ENCODE measurements around the gene KMT2D.

Gene KMT2D

DNA sequence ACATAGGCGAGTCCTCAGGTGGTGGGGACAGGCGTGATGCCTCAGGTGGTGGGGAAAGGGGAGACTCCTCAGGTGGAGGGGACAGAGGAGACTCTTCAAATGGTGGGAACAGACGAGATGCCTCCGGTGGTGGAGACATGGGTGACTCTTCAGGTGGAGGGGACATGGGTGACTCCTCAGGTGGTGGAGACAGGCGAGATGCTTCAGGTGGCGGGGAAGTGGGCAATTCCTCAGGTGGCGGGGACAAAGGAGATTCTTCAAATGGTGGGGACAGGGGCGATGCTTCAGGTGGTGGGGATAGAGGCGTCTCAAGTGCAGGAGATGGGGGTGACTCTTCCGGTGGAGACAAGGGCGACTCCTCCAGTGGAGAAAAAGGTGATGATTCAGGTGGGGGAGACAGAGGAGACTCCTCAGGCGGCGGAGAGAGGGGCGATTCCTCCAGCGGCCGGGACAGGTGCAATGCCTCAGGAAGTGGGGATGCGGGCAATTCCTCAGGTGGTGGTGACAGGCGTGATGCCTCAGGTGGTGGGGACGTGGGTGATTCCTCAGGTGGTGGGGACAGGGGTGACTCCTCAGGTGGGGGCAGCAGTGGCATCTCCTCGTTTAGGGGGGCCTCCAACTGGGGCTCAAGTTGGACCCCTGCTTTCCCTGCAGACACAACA, 8.7 kb downstream of the KMT2D start:
- DNase-seq (ENCODE audit: low spot score), result no peak

DNA sequence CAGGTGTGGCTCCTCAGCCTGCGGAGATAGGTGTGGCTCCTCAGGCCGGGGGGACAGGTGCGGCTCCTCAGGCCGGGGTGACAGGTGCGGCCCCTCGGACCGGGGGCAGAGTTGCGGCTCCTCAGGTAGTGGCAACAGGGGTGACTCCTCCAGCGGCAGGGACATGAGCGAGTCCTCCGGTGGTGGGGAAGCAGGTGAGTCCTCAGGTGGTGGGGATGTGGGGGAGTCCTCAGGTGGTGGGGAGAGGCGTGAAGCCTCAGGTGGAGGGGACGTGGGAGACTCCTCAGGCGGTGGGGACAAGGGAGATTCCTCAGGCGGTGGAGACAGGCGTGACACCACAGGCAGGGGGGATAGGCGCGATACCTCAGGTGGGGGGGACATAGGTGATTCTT, 9.2 kb downstream of the KMT2D start:
- DNase-seq (ENCODE audit: low spot score), result no peak

DNA sequence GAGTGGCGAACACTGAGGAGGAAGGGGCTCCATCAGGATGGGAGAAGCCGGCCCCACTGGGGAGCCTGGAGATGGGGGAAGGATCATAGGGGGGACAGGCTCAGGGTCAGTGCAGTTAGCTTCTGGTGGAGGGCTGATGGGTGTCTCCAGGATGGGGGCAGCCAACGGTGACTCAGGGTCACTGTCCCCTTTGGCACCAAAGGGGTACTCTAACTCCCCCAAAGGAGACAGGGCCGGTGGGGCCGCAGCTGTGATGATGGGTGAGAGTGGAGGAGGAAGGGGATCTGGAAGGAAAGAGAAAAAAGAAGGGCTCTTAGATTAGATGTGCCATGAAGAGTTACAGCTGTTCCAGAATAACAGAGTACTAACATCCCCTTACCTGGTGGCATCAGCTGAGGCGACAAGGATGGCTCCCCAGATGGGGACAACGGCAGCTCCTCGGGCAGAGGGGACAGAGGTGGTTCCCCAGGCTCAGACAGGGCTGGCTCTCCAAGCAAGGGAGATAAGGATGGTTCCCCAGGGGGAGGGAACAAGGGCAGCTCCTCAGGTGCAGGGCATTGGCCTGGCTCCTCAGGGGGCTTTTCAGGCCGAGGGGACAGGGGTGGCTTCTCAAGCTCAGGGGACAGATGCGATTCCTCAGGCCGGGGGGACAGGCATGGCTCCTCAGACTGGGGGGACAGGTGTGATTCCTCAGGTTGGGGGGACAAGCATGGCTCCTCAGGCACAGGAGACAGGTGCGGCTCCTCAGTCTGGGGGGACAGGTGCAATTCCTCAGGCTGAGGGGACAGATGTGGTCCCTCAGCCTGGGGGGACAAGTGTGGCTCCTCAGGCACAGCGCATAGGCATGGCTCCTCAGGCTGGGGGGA, 9.9 kb downstream of the KMT2D start:
- DNase-seq (ENCODE audit: low spot score), result no peak

DNA sequence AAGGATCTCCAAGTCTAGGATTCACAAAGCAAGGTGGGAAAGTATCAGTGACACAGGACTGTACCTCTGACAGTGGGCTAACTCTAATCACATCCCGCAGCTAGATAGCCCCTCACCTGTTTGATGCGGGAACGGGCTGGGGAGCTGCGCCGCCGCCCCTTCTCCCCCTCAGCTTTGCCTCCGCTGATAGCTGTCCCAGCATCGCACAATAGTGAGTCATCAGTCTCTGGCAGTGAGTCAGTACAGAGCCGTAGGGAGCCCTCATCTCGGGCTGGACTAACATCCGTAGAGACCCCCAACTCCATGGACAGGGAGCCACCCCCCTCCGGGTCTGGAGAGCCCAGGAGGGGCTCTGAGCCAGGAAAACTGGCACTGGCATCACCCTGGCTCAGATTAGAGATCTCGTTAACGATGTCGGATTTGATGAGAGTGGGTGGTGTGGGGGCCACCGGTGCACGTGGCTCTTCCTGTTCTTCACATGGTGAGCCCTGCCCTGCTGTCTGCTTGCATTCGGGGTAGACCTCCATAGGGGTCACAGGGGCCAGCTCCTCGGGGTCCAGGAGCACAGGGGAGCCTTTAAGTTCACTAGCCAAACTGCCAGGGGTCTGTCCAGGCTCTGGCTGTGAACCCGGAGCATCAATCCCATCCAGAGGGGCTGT, 10.9 kb downstream of the KMT2D start:
- DNase-seq (ENCODE audit: low spot score), result no peak

DNA sequence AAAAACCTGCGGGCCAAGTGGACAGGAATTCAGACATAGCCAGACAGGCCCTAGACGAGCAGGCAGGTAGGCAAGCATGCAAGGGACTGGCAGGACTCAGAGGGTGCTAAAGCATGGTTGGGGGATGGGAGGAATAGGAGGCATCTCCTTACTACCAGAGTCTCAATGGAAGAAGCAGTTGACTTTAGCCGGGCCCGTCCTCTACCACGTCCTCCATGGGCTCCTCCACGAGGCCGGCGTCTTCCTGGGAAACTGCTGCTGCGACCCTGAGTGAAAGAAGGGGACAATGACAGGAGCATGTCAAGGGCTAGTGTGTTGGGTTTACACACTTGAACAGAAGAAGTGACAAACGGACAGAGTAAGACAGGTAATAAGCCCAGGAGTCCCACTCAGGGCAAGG, 11.6 kb downstream of the KMT2D start:
- DNase-seq (ENCODE audit: low spot score), result no peak

DNA sequence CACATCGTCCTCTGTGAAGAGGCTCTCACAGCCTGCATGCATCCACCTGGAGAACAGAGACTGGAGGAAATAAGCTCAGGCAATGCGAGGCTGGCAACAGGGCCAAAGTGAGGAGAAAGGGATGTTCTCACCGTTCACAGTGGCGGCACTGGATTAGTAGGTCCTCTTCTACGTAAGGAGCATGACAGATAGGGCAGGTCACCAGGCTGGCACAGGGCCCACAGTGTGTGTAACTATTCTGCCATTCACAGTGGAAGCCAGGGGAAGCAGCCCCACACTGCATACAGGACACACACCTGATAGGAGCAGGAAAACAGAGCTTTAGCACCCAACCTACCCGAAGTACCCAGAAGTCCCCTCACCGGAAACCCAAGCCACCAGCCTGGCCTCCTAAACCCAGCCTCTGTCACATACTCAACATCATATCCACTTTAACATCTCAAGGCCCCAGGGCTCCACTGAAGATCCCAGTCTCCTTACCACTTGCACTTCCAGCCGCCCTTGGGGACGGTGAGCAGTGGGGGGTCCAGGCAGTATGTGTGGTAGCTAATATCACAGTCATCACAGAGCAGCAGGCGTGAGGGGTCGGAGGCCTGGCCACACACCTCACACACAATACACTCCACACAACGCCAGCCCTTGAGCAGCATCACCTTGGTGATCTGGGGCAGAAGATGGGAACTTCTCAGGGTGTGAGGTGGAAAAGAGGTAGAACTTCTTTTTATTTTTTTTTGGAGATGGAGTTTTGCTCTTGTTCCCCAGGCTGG, 14.3 kb downstream of the KMT2D start:
- no peak for DNase-seq (ENCODE audit: low spot score)

DNA sequence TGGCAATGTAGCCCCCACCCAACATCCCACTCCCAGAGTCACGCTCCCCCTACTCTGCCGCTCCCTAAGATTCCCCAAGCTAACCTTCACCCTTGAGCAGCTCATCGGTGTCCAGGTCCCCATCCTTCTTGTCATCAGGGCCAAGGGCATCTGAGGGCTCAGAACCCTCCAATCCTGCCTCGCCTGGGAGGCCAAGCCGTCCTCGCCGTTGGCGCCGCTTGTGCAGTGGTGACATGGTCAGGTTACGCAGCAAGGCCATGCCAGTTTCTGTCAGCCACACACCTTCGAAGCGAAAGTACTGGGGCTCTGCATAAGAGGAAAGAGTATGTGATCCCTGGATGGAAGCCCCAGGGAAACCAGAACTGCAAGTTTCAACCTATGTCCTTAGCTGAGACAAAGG, 15.9 kb downstream of the KMT2D start:
- no peak for DNase-seq (ENCODE audit: low spot score)

DNA sequence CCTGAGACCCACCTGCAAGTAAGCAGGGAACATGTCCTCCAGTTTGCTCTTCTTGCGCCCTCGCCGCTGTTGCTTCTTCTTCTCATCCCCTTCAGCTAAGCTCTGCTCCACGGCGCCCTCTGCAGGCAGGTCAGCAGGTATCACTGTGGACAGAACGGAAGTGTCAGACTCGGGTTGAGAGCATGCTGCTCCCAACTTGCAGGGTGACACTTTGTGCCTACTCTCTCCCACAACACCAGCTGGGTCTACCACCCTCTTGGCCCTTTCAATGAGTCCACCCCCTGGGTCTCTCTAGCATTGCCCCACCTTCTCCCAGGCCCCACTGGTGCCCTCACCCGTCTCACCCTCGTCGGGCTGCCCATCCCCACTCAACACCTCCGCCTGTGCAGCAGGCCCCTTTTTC, 16.7 kb downstream of the KMT2D start:
- no peak for DNase-seq (ENCODE audit: low spot score)

DNA sequence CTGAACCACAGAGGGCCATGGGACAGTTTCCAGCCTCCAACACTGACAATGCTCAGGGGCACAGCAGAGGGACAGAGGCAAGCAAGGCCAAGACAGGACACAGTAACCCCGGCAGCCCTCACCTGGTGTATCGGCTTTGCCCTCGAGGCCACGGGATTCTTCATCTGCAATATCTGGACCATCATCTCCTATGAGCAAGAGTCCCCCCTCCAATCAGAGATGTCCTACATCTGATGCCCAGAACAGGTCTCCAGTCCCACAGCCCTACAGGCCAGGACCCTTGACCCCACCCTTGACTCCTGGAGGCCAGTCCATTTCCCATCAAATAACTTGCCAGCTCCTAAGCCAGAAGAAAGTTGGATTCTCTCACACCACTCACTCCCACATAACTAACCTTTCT, 17.4 kb downstream of the KMT2D start:
- no peak for DNase-seq (ENCODE audit: low spot score)

DNA sequence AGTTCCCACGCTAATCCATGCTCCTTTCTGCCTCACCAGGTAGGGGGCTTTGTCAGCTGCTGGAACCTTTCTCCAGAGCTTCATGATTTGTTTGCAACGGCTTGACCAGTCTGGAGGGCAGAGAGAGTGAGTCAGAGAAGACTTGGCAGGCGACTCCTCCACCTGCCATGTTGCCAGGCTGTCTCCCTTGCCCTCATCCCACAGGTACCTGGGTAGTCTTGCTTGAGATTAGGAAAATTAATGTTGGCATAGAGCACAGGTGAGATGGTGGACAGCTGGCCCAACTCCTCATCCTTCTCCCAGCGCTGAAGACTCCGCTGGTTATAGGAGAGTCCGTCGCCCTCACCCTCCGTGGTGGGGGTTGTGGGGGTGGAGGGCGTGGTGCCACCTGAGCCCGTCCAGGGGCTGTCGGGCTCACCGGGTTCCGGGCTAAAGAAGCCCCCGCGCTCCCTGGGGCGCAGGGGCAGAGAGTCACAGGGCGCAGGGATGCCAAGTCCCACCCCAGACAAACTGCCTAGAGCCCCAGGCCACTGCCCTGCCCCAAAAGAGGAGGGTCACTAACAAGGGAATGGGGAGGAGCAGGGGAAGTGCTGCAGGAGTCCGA, 18.6 kb downstream of the KMT2D start:
- DNase-seq (ENCODE audit: low spot score), result no peak

DNA sequence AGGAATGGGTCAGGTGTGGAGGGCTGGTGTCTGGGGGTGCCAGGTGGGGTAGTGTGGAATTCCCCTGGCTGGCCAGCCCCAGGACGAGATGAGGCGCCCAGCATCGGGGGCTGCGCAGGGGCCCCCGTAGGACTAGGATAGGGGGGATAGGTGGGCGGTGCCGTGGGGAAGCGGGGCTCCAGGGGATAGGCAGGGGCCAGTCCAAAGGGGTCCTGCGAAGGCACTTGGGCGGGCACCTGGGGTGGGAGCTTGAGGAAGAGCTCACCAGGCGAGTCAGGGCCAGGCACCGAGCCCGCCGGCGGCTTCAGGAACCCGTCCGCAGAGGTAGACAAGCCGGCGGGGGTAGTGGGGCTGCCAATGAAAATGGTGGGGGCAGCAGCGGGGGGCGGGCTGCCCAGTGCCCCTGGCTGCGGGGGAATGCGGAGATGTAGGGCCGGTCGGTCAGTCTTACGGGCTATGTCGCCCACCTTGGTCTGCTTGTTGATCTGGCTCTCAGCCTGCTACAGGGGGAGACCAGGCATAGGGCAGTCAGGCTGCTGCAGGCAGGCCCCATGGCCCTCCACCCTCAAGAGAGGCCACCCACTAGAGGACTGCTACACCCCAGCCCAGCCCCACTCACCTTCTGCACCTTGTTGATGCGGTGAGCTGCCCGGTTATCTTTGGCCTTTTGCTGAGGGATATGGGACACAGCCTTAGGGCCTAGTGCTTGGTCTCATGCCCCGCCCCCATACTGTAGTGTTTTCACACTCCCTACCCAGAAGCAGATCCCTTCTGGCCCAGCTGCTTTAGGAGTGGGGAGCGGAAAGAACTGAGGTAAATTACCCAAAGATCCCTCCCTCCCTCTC, 19.3 kb downstream of the KMT2D start:
- DNase-seq (ENCODE audit: low spot score), result no peak

DNA sequence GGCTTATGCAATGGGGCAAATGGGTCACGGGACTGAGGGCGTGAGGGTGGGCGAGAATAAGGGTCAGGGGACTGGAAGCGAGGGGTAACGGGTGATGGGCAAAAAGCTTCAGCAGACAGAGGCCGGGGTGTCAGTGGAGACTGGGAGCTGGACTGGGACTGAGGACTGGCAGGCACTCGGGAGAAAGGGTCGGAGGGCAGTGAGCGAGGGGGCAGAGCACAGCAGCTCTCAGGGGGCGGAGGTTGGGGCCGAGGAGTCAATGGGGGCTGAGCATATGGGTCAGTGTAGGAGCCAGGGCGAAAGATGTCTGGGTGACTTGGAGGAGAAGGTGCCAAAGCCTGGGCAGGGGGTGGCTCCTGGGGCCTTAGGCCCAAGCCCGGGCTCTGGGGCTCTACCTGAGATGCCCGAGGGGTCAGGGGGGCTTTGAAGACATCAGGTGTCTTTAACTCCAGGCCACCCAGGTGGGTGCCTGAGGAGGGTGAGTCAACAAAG, 20.2 kb downstream of the KMT2D start:
- DNase-seq (ENCODE audit: low spot score), result no peak

DNA sequence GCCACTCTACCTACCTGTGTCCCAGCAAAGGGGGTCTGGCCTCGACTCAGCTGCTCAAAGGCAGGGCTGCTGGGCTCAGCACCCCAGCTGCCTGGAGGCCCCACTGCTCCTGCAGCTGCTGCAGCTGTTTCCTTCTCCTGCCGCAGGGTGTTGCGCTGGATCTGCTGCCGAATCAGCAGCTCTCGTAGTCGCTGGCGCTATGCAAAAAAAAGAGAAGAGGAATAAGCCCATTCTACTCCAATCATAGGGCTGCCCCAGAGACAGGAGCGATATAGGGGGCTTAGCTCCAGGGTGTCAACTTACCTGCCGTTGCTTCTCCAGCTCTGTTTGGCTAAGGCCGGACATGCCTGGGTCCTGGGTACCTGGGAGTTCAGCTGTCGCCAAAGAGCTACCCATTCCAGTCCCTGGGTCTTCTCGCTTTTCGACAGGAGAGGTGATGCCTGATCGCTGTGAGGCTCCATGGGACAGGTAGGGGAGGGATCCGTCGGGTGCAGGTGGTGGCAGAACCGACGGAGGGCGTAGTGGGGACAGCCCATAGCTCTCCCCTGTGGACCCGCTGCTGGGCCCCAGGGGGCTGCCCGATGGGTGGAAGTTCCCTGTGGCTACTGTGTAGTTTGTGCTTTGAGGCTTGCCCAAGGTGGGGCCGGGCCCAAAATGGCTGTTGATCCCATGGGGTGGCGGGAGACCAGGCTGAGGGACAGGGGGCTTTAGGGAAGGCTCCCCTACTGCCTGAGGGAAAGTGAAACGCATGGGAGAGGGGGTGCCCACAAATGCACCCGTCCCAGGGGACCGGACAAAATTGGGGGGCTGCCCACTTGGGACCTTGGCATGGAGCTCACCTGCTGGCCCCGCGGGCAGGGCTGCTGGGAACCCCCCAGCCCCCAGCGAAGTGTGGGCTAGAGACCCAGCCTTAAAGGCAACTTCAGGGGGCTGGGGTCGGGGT, 20.9 kb downstream of the KMT2D start:
- DNase-seq (ENCODE audit: low spot score), result no peak

DNA sequence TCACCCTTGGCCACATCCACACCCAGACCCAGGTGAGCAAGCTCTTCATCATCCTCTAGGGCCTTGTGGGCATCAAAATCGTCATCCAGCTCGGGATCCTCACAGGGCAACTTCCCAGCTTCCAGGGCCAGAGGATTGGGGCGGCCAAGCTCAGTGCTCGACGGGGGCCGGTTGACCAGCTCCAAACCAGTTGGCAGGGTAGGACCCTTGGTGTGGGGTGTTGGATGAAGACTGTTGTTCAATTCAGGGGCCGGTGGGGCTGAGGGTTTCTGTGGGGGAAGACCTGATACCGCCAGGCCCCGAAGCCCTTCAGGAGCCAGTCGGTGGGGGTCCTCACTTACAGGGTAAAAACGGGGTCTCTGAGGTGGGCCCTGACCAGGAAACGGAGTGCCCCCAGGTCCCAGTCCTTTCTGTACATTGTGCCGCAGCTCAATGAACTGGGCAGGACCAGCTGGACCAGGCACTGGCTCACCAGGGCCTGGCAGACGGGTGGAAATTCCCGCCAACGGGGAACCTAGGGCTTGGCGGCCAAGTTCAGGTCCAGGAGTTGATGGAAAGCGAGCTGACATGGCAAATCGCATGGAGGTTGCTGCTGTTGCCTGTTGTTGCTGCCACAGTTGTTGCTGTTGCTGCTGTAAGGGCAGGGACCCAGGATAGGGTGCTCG, 22.2 kb downstream of the KMT2D start:
- DNase-seq (ENCODE audit: low spot score), result no peak

DNA sequence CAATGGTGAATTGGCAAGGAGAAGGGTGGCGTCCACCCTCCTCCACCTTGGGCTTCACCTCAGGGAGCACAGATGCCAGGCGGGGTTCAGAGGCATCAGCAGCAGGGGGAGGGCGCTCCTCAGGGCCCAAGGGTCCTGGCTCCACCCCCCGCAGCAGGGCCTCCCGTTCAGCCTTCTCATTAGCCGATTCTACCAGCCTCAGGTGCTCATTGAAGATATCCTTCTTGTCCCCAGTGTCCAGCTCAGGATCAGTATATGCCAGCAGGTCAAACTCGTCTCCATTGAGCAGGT, 22.7 kb downstream of the KMT2D start:
- no peak for DNase-seq (ENCODE audit: low spot score)

DNA sequence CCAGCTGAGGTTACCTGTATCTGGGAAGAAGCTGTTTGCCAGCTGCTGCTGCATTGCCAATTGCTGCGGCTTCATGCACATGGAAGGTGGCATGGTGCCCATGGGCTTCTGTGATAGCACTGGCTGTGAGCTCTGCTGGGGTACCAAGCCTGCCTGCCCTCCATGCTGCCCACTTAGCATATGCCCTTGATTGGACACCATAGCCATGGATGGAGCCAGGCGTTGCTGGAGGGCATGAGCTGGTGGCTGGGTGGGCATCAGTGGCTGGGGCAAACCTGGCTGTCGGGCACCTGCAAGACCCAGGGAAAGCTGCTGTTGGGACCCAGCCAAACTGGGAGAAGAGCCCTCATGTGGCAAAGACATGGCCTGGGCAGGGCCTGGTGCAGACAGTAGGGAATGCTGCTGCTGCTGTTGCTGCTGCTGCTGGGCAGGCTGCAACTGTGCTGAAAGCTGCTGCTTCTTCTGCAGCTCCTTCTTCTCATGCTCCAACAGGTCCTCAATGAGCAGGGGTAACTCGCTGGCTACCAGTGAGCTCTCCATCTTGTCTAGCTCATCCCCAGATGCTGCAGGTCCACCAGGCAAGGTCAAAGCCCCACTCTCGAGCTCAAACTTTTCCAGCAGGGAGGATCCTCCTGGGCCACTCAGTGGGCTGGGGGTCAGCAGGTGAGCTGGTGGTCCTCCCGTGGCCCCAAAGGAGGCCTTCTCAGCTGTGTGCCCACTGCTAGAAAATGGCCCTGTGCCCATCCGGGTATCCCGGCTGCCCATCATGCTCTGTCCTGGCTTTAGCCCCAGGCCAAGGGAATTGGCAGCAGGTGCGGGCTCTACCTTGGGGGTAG, 23.3 kb downstream of the KMT2D start:
- no peak for DNase-seq (ENCODE audit: low spot score)

DNA sequence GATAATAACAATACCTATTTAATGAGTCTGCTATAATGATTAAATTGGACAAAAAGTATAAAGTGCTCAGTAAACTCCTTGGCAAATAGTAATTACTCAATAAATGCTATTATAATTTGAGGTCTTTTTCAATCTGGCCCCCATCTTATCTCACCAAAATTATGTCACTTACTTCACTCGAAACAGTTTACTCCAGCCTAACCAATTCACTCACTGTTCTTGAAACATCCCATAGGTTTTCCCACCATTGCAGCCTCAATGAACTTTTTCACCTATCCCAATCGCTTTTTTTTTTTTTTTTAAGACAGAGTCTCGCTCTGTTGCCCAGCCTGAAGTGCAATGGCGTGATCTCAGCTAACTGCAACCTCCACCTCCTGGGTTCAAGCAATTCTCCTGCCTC, 24.6 kb downstream of the KMT2D start:
- no peak for DNase-seq (ENCODE audit: low spot score)

DNA sequence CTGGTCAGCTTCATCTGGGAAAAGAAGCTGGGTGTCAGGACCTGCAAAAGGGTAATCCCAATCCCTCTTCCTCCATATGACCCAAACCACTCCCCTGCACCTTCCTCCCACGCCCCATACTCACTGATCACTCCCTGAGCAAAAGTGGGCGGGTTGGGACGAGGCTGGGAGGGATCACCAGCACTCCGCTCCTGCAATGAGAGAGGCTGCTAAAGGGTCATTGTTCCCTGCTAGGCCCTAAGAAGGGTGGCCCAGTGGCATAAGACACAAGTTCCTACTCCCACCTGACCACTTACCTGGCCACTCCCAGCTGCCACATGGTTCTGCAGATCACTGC, 26.3 kb downstream of the KMT2D start:
- DNase-seq (ENCODE audit: low spot score), result no peak

Measured in putamen (tissue), 1 donor.